Loucy (cell line): ENCODE measurements around the gene MTG2.
"Not testable (repeated sequence)": the region's sequence is repeated elsewhere in the genome, so short reads cannot be mapped to it uniquely, and the experiment has no call there.

Experiments
- H2AFZ ChIP-seq: fragments of 200-600 bp; sonication (generic); 2 replicates; pipeline ENCODE4 v1.6.0; 2016; ENCODE audit warnings: antibody characterized with exemption, mild to moderate bottlenecking, low read length, moderate library complexity
- H3F3A ChIP-seq: fragments of 200-600 bp; 2 replicates; pipeline ENCODE4 v1.6.0; 2016; ENCODE audit warnings: antibody characterized with exemption, low read depth, mild to moderate bottlenecking
- H3K27me3 ChIP-seq: fragments of 200-600 bp; sonication (generic); 2 replicates; pipeline ENCODE4 v1.6.1; 2014; ENCODE audit warnings: low read length, mild to moderate bottlenecking; ENCODE audit not compliant: insufficient read depth, poor library complexity, severe bottlenecking
- H3K36me3 ChIP-seq: fragments of 200-600 bp; sonication (generic); 2 replicates; pipeline ENCODE4 v1.6.1; 2016; ENCODE audit warnings: low read length; ENCODE audit not compliant: insufficient read depth
- H3K4me1 ChIP-seq: fragments of 200-600 bp; sonication (generic); 2 replicates; pipeline ENCODE4 v1.5.1; 2014; ENCODE audit warnings: low read length, mild to moderate bottlenecking; ENCODE audit not compliant: insufficient read depth, poor library complexity, severe bottlenecking
- H3K4me2 ChIP-seq: fragments of 200-600 bp; sonication (generic); 2 replicates; pipeline ENCODE4 v1.6.0; 2014; ENCODE audit warnings: antibody characterized with exemption, low read length, low read depth, mild to moderate bottlenecking; ENCODE audit not compliant: poor library complexity, severe bottlenecking
- H3K4me3 ChIP-seq: fragments of 200-600 bp; sonication (generic); 2 replicates; pipeline ENCODE4 v1.5.1; 2014; ENCODE audit warnings: low read length, mild to moderate bottlenecking, mixed read lengths; ENCODE audit not compliant: poor library complexity, severe bottlenecking
- H3K79me2 ChIP-seq: fragments of 200-600 bp; sonication (generic); 2 replicates; pipeline ENCODE4 v1.6.1; 2014; ENCODE audit warnings: low read length; ENCODE audit not compliant: insufficient read depth
- H3K9ac ChIP-seq: fragments of 200-600 bp; sonication (generic); 2 replicates; pipeline ENCODE4 v1.6.0; 2014; ENCODE audit warnings: mild to moderate bottlenecking, low read depth, low read length, moderate library complexity; ENCODE audit not compliant: poor library complexity, severe bottlenecking
- H3K9me2 ChIP-seq: fragments of 200-600 bp; sonication (generic); replicated peaks from 2 replicates; pipeline ENCODE4 v1.6.1; 2016; ENCODE audit warnings: low read depth, low read length, mixed read lengths
- H3K9me3 ChIP-seq: fragments of 200-600 bp; sonication (generic); 2 replicates; pipeline ENCODE4 v1.6.1; 2014; ENCODE audit warnings: mild to moderate bottlenecking, antibody characterized with exemption, low read length, low read depth; ENCODE audit not compliant: insufficient read depth
- H4K20me1 ChIP-seq: fragments of 200-600 bp; sonication (generic); 2 replicates; pipeline ENCODE4 v1.6.0; 2014; ENCODE audit warnings: antibody characterized with exemption, low read length, mild to moderate bottlenecking; ENCODE audit not compliant: insufficient read depth, poor library complexity, severe bottlenecking
- EZH2phosphoT487 ChIP-seq: fragments of 200-600 bp; IDR thresholded peaks from 2 replicates; pipeline ENCODE4 v1.6.1; 2018; ENCODE audit warnings: antibody characterized with exemption, mild to moderate bottlenecking, moderate library complexity, borderline replicate concordance
- TF ChIP-seq, protein P1 (sequence below): fragments of 200-600 bp; sonication (generic); conservative IDR thresholded peaks from 2 replicates; pipeline ENCODE4 v1.5.1; 2014; ENCODE audit warnings: mild to moderate bottlenecking, antibody characterized with exemption, low read length

Gene MTG2

GRCh38 chr20:62147125-62147524, 35.7 kb upstream of the MTG2 start:
- no peaks in the 10 kb centered on the region for H3K9me2 ChIP-seq
- no peaks in the 10 kb centered on the region for H3K27me3 ChIP-seq
- no peaks in the 10 kb centered on the region for H3K9me3 ChIP-seq
- H3K9ac ChIP-seq: peak overlapping the region; percentile 78
- no peaks in the 10 kb centered on the region for H3F3A ChIP-seq
- TF ChIP-seq, protein P1, sequence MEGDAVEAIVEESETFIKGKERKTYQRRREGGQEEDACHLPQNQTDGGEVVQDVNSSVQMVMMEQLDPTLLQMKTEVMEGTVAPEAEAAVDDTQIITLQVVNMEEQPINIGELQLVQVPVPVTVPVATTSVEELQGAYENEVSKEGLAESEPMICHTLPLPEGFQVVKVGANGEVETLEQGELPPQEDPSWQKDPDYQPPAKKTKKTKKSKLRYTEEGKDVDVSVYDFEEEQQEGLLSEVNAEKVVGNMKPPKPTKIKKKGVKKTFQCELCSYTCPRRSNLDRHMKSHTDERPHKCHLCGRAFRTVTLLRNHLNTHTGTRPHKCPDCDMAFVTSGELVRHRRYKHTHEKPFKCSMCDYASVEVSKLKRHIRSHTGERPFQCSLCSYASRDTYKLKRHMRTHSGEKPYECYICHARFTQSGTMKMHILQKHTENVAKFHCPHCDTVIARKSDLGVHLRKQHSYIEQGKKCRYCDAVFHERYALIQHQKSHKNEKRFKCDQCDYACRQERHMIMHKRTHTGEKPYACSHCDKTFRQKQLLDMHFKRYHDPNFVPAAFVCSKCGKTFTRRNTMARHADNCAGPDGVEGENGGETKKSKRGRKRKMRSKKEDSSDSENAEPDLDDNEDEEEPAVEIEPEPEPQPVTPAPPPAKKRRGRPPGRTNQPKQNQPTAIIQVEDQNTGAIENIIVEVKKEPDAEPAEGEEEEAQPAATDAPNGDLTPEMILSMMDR: no peak
- no peak for TF ChIP-seq EZH2phosphoT487
- H2AFZ ChIP-seq: no peak overlapping the region
- H3K4me3 ChIP-seq: peak overlapping the region; percentile 35
- H3K79me2 ChIP-seq: peaks cover 92% of the 10 kb centered on the region
- H3K4me1 ChIP-seq: peaks cover 24% of the 10 kb centered on the region
- peaks cover 72% of the 10 kb centered on the region for H4K20me1 ChIP-seq
- H3K4me2 ChIP-seq: peak overlapping the region; percentile 100
- H3K36me3 ChIP-seq: peaks cover under 1% of the 10 kb centered on the region; the same call in 1 of the 2 replicates

- no peaks in the 10 kb centered on the region for H3F3A ChIP-seq
- H3K9me3 ChIP-seq: no peaks in the 10 kb centered on the region
- peak overlapping the region; percentile 100 for H3K4me2 ChIP-seq
- H3K9me2 ChIP-seq: no peaks in the 10 kb centered on the region
- no peak overlapping the region for H3K9ac ChIP-seq
- no peak overlapping the region for H2AFZ ChIP-seq
- TF ChIP-seq, protein P1: no peak
- TF ChIP-seq EZH2phosphoT487: no peak
- peaks cover 92% of the 10 kb centered on the region for H3K79me2 ChIP-seq
- H3K4me3 ChIP-seq: peak overlapping the region; percentile 35
- peaks cover 5% of the 10 kb centered on the region; the same call in 1 of the 2 replicates for H3K36me3 ChIP-seq
- no peaks in the 10 kb centered on the region for H3K27me3 ChIP-seq
- H4K20me1 ChIP-seq: peaks cover 68% of the 10 kb centered on the region
- peaks cover 24% of the 10 kb centered on the region for H3K4me1 ChIP-seq
Observed at GRCh38 chr20:62147528-62147927, 35.3 kb upstream of the MTG2 start.

GRCh38 chr20:62148383-62148782, 34.4 kb upstream of the MTG2 start:
- Histone ChIP-seq H4K20me1 (peaks cover 74% of the 10 kb centered on the region), H3K4me1 (peaks cover 24% of the 10 kb centered on the region), H3K36me3 (peaks cover 13% of the 10 kb centered on the region; the same call in 1 of the 2 replicates), H3K4me2 (peak overlapping the region; percentile 4), H3K79me2 (peaks cover 94% of the 10 kb centered on the region)
- H3K9me2 ChIP-seq, H3K9me3 ChIP-seq, H3K4me3 ChIP-seq, H3K9ac ChIP-seq, H2AFZ ChIP-seq, H3K27me3 ChIP-seq, H3F3A ChIP-seq: not testable (repeated sequence)

DNA sequence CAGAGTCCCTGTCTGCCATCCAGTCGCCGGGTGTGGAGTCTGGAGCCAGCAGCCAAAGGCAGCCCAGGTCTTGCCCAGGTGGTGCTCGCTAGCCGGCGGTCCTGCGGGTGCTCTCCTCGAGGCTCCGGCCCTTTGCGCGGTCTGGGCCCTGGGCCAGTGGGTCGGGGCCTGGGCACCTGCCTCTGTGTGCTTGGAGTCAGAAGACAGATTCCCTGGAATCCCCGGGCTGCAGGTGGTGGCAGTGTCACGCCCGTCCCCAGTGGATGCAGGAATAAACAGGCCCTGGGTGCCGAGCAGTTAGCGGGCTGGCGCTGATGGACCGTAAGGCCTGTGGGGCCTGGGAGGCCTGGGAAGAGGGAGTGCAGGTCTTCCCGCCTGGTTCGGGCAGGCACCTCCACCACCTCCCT, 33.9 kb upstream of the MTG2 start:
- H3K9ac ChIP-seq: no peak overlapping the region
- TF ChIP-seq, protein P1: no peak
- no peak for TF ChIP-seq EZH2phosphoT487
- H4K20me1 ChIP-seq: peaks cover 77% of the 10 kb centered on the region
- no peak overlapping the region for H3K4me3 ChIP-seq
- peaks cover 99% of the 10 kb centered on the region for H3K79me2 ChIP-seq
- peaks cover 19% of the 10 kb centered on the region; the same call in 1 of the 2 replicates for H3K36me3 ChIP-seq
- no peaks in the 10 kb centered on the region for H3K9me2 ChIP-seq
- peak overlapping the region; percentile 4 for H3K4me2 ChIP-seq
- H3F3A ChIP-seq: no peaks in the 10 kb centered on the region
- no peak overlapping the region for H2AFZ ChIP-seq
- no peaks in the 10 kb centered on the region for H3K27me3 ChIP-seq
- peaks cover 24% of the 10 kb centered on the region for H3K4me1 ChIP-seq
- no peaks in the 10 kb centered on the region for H3K9me3 ChIP-seq
